SK-N-MC (cell line): ENCODE results near the gene TCEAL3.

Experiments used
- EZH2 ChIP-seq: fragments of 200-600 bp; sonication (generic); IDR thresholded peaks from one replicate; pipeline ENCODE4 v1.6.1; 2017; ENCODE audit warnings: antibody characterized with exemption
- POLR2AphosphoS5 ChIP-seq: IDR thresholded peaks from 2 replicates; pipeline ENCODE4 v1.6.1; 2012; ENCODE audit warnings: mild to moderate bottlenecking, low read depth, low read length, borderline replicate concordance

GRCh38 chrX:103626855-103627254 is 19.1 kb downstream of the TCEAL3 start:
- TF ChIP-seq EZH2 (no peak), POLR2AphosphoS5 (no peak)
